WERI-Rb-1 (cell line): ENCODE data around the gene SLITRK5.
A peak's percentile ranks its signal among the peaks of the same experiment; 100 is the strongest.

ENCODE experiments used
- DNase-seq: peaks from one replicate; pipeline ENCODE4 v3.0.0-alpha.2; 2020
- H3K27ac ChIP-seq: fragments of 250-450 bp; sonication (Bioruptor Pico); 2 replicates; pipeline ENCODE4 v1.5.1; 2020; ENCODE audit warnings: mild to moderate bottlenecking, moderate library complexity
- H3K27me3 ChIP-seq: fragments of 250-450 bp; sonication (Bioruptor Pico); 2 replicates; pipeline ENCODE4 v1.5.1; 2021; ENCODE audit warnings: mild to moderate bottlenecking, low read depth, moderate library complexity; ENCODE audit not compliant: insufficient read depth, severe bottlenecking
- H3K36me3 ChIP-seq: fragments of 250-450 bp; sonication (Bioruptor Pico); 2 replicates; pipeline ENCODE4 v1.5.1; 2020; ENCODE audit warnings: mild to moderate bottlenecking, moderate library complexity
- H3K4me3 ChIP-seq: 2 replicates; pipeline ENCODE4 v1.5.1; 2011; ENCODE audit warnings: low read depth, mild to moderate bottlenecking, control low read depth, low read length
- H3K9me3 ChIP-seq: fragments of 250-450 bp; sonication (Bioruptor Pico); 2 replicates; pipeline ENCODE4 v1.5.1; 2021; ENCODE audit warnings: mild to moderate bottlenecking, moderate library complexity; ENCODE audit not compliant: severe bottlenecking
- CTCF ChIP-seq: IDR thresholded peaks from 2 replicates; pipeline ENCODE4 v1.5.1; 2011; ENCODE audit warnings: low read depth, mild to moderate bottlenecking, control low read depth, inconsistent platforms, low read length

Gene SLITRK5

GRCh38 chr13:87671031-87671752, at the start of gene SLITRK5:
TSS of gene SLITRK5 (plus strand) at chr13:87671371. CDS start at chr13:87675389, 4,018 bp downstream.
- H3K4me3 ChIP-seq: peak within 1 kb of the TSS; percentile 76
- H3K27ac ChIP-seq: no peak within 1 kb of the TSS
- H3K27me3 ChIP-seq: peaks cover 4% of the 10 kb centered on the region
- H3K36me3 ChIP-seq: no peaks in the 10 kb centered on the region
- peak; percentile 96 for DNase-seq
- H3K9me3 ChIP-seq: no peaks in the 10 kb centered on the region
- TF ChIP-seq CTCF: peak; percentile 98

DNA sequence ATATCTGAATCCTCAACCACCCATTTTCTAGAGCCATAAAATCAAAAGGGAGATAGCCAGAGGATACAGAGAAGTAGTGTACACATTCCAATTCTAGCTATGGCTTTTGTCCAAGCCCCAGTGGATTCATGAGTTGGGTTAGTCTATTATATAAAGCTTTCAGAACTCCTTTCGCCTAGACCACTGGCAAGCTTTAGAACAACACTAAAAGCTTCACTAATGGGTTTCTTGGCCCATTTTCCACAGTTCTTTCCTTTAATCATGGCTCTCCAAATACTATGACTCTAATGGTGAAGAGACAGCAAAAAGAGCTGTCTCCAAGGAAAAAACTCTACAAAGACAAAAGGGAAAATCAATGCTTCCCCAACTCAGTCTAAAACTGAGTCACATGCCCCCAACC, 48.2 kb upstream of the SLITRK5 start:
- DNase-seq: no peak

DNA sequence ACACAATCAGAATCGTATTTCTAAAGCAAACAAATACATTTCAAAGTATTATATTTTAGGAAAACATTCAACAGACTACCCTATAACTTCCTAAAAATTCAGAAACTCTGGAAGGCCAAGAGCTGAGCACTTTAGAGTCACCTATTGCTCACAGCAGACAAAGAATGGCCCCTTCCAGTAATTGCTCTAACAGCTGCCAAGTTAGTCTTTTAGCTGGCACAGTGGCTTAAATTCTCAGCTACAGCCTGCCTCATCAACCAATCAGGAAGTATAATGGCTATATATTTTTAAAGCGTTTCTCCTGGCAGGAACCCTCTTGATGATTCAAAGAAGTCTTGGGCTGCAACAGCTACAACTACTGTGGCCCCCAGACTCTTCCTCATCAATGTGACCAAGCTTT, 14.9 kb upstream of the SLITRK5 start:
- TF ChIP-seq CTCF: no peak
- H3K9me3 ChIP-seq: no peaks in the 10 kb centered on the region
- H3K36me3 ChIP-seq: no peaks in the 10 kb centered on the region
- H3K27me3 ChIP-seq: no peaks in the 10 kb centered on the region
- DNase-seq: no peak
- no peak overlapping the region for H3K4me3 ChIP-seq
- H3K27ac ChIP-seq: no peak overlapping the region

More for the DNA sequence above, 48.2 kb upstream of the SLITRK5 start:
- no peak overlapping the region for H3K27ac ChIP-seq
- no peak for TF ChIP-seq CTCF
- H3K27me3 ChIP-seq: no peaks in the 10 kb centered on the region
- no peak overlapping the region for H3K4me3 ChIP-seq
- H3K9me3 ChIP-seq: no peaks in the 10 kb centered on the region
- H3K36me3 ChIP-seq: no peaks in the 10 kb centered on the region

DNA sequence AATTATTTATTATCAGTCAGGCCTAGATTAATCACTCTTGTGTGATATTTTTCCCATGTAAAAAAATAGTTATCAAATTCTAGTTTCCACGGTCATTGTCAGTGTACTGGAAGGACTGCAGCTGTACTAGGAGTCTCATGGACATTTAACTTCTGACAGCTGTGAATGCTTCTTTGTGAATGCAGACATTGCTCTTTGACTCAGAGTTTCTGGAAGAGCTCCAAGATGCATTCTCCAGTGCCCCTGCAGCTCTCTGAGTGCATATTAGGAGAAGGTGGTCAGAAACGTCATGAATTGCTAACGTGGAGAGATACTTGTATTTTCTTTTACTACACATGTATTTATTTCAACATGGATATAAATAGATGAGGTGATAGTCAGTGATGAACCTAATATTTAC, 9.7 kb upstream of the SLITRK5 start:
- H3K36me3 ChIP-seq: no peaks in the 10 kb centered on the region
- no peak overlapping the region for H3K27ac ChIP-seq
- no peaks in the 10 kb centered on the region for H3K27me3 ChIP-seq
- no peaks in the 10 kb centered on the region for H3K9me3 ChIP-seq
- no peak for TF ChIP-seq CTCF
- no peak overlapping the region for H3K4me3 ChIP-seq
- DNase-seq: no peak

DNA sequence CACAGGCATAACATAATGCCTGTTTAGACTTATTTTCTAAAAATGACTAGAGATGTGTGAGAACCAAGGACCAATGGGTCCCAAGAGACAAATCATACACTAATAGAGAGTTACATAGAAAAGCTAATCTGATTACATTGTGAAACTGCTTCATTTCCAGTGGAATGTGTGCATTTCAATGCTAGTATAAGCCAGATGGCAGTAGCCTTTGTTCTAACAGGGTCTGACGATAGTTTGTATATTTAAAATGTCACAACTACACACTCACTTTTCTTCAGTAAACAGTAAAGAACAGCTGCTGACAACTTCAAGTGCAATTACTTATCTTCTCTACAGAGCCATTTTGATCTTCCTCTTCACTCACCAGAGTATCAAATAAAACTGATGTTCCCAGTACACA, 4.3 kb upstream of the SLITRK5 start:
- Histone ChIP-seq H3K4me3 (no peak overlapping the region), H3K36me3 (no peaks in the 10 kb centered on the region), H3K27me3 (no peaks in the 10 kb centered on the region), H3K9me3 (no peaks in the 10 kb centered on the region), H3K27ac (no peak overlapping the region)
- no peak for TF ChIP-seq CTCF
- no peak for DNase-seq

GRCh38 chr13:87667686-87668085, 3.5 kb upstream of the SLITRK5 start:
- Histone ChIP-seq H3K27ac (no peak overlapping the region), H3K4me3 (no peak overlapping the region), H3K36me3 (no peaks in the 10 kb centered on the region), H3K27me3 (no peaks in the 10 kb centered on the region), H3K9me3 (no peaks in the 10 kb centered on the region)
- no peak for DNase-seq
- no peak for TF ChIP-seq CTCF
